GM23248 (cell line): ENCODE measurements around the gene IQCK.

Source experiments
- EZH2 ChIP-seq: fragments of 200-600 bp; sonication (generic); IDR thresholded peaks from 2 replicates; pipeline ENCODE4 v1.6.1; 2018; ENCODE audit warnings: antibody characterized with exemption, mild to moderate bottlenecking; ENCODE audit not compliant: insufficient read depth, poor library complexity, severe bottlenecking
- EZH2phosphoT487 ChIP-seq: fragments of 200-600 bp; sonication (generic); IDR thresholded peaks from 2 replicates; pipeline ENCODE4 v1.6.1; 2018; ENCODE audit warnings: antibody characterized with exemption, moderate library complexity, mild to moderate bottlenecking, low read depth; ENCODE audit not compliant: insufficient read depth

DNA sequence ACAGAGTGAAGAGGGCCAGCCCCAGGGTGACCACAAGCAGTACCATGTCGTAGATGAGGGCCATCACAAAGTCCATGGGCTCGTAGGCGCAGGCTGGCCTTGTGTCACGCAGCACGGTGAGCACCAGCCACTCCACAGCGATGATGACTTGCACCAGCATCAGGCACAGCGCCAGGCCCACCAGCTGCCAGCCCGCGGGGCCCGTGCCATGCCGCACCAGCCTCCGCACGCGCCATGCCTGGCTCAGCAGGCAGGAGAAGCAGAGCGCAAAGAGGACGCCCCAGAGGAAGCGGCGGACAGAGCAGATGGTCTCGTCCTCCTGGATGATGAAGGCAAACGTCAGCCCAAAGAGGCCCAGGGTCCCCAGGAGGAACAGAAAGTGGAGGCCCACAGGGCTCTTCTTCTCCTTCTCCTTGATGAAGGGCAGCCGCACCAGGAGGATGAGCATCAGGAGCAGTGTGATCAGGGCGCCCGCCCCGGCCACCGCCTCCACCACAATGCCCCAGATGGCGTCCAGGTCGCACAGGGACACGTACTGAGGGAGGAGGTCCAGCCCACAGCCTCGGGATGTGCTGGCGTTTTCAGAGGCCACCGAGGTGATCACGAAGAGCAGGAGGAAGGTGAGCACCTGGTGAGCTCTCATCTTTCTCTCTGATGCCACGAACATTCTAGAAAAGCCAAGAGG, 154.2 kb downstream of the IQCK start:
- TF ChIP-seq EZH2 (no peak), EZH2phosphoT487 (no peak)
